Measurements from ENCODE around the gene CDK7. TPM values are rescaled to one million over a fixed set of nuclear protein-coding genes. Genes with fewer than 3 reads are reported as not detected.

Gene CDK7
- total and polyA plus RNA-seq, 4 donors = 6.9 to 15.0 (median 7.9) TPM

- Histone ChIP-seq H3K4me1 (ENCODE audit: control insufficient read depth in 4 of 4, insufficient read depth in 4 of 4, low read length in 3 of 4) (no peaks in the 10 kb centered on the region), H3K9me3 (ENCODE audit: control insufficient read depth in 4 of 4, low read length in 3 of 4) (no peaks in the 10 kb centered on the region), H3K9ac (ENCODE audit: low read depth in 1 of 2, low read length in 2 of 2) (no peak overlapping the region), H3K27ac (ENCODE audit: low read depth in 1 of 2, low read length in 2 of 2) (no peak overlapping the region), H3K27me3 (ENCODE audit: control insufficient read depth in 4 of 4, insufficient read depth in 4 of 4, low read length in 3 of 4) (no peaks in the 10 kb centered on the region), H3K36me3 (ENCODE audit: control insufficient read depth in 4 of 4, insufficient read depth in 3 of 4, low read depth in 1 of 4, low read length in 3 of 4) (peaks cover 3 to 24% (median 22%) of the 10 kb centered on the region in 4 donors), H3K4me3 (ENCODE audit: low read depth in 1 of 3, low read length in 3 of 3) (no peak overlapping the region)
- DNase-seq (ENCODE audit: low spot score) = no peak
- TF ChIP-seq NR2F2 (IDR thresholded peaks at IDR 0.05) = no peak
- no peak for TF ChIP-seq FOXA1 (IDR thresholded peaks at IDR 0.05)
- no peak for TF ChIP-seq FOXA2 (IDR thresholded peaks at IDR 0.05)
- TF ChIP-seq REST (IDR thresholded peaks at IDR 0.05) = no peak
- no peak for TF ChIP-seq ATF3 (IDR thresholded peaks at IDR 0.05)
- TF ChIP-seq, protein P1, sequence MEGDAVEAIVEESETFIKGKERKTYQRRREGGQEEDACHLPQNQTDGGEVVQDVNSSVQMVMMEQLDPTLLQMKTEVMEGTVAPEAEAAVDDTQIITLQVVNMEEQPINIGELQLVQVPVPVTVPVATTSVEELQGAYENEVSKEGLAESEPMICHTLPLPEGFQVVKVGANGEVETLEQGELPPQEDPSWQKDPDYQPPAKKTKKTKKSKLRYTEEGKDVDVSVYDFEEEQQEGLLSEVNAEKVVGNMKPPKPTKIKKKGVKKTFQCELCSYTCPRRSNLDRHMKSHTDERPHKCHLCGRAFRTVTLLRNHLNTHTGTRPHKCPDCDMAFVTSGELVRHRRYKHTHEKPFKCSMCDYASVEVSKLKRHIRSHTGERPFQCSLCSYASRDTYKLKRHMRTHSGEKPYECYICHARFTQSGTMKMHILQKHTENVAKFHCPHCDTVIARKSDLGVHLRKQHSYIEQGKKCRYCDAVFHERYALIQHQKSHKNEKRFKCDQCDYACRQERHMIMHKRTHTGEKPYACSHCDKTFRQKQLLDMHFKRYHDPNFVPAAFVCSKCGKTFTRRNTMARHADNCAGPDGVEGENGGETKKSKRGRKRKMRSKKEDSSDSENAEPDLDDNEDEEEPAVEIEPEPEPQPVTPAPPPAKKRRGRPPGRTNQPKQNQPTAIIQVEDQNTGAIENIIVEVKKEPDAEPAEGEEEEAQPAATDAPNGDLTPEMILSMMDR (IDR thresholded peaks at IDR 0.05; ENCODE audit: low read depth, low read length, missing input control) = no peak
- no peak for TF ChIP-seq RXRA (IDR thresholded peaks at IDR 0.05)
- TF ChIP-seq HNF4A (conservative IDR thresholded peaks at IDR 0.05) = no peak
- WGBS = 99% methylated on average over 5 of the region's 5 CpGs
Measured at GRCh38 chr5:69309380-69309779, 74.7 kb downstream of the CDK7 start.

DNA sequence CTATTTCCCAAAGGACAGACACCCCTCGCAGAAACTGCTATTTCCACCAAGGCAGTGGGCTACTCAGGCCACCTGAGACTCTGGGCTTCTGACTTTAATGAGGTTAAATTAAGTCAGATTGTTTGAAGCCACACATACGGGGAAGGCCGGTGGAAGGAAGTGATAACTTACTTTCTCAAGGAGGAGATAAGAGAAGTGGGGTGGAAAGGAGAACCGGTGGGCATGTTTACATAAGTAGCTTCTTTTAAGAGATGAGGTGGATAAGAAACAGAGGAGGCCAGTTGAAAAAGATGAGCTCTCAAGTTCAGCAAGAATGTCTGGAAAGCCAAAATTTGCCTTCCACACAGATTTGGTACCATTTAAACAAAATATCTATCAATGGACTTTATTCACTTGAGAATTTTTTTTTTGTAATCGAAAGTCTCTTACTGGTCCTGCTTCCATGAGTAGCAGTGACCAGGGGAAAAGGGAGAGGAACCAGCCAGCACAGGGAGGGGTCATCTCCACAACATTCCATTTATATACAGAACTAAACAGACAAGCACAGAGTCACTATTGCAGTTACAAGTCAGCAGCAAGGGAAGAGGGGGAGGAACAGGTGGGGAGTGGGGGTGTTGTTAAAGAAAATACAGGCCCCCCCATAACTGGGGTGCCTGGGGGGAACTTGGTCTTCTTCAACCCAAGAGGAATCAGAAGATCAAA lies 77.9 kb downstream of the CDK7 start:
- no peak for DNase-seq (ENCODE audit: low spot score)
- Histone ChIP-seq H3K4me3 (ENCODE audit: low read depth in 1 of 3, low read length in 3 of 3) (no peak overlapping the region), H3K27ac (ENCODE audit: low read depth in 1 of 2, low read length in 2 of 2) (no peak overlapping the region), H3K9ac (ENCODE audit: low read depth in 1 of 2, low read length in 2 of 2) (no peak overlapping the region), H3K9me3 (ENCODE audit: control insufficient read depth in 4 of 4, low read length in 3 of 4) (no peaks in the 10 kb centered on the region), H3K4me1 (ENCODE audit: control insufficient read depth in 4 of 4, insufficient read depth in 4 of 4, low read length in 3 of 4) (no peaks in the 10 kb centered on the region), H3K27me3 (ENCODE audit: control insufficient read depth in 4 of 4, insufficient read depth in 4 of 4, low read length in 3 of 4) (no peaks in the 10 kb centered on the region), H3K36me3 (ENCODE audit: control insufficient read depth in 4 of 4, insufficient read depth in 3 of 4, low read depth in 1 of 4, low read length in 3 of 4) (peaks cover 3 to 27% (median 23%) of the 10 kb centered on the region in 4 donors)
- 80% methylated on average over 5 of the region's 5 CpGs for WGBS
- TF ChIP-seq TAF1 (conservative IDR thresholded peaks at IDR 0.05) (no peak), FOXA2 (IDR thresholded peaks at IDR 0.05) (no peak), SP1 (IDR thresholded peaks at IDR 0.05) (no peak), RAD21 (IDR thresholded peaks at IDR 0.05) (no peak), ZBTB33 (IDR thresholded peaks at IDR 0.05) (no peak), FOXA1 (IDR thresholded peaks at IDR 0.05) (no peak), ATF3 (IDR thresholded peaks at IDR 0.05) (no peak), NR2F2 (IDR thresholded peaks at IDR 0.05) (no peak), HNF4A (conservative IDR thresholded peaks at IDR 0.05) (no peak), GABPA (IDR thresholded peaks at IDR 0.05 in 1 of 2, conservative IDR thresholded peaks at IDR 0.05 in 1 of 2) (no peak), HNF4G (IDR thresholded peaks at IDR 0.05) (no peak), MAX (IDR thresholded peaks at IDR 0.05) (no peak), YY1 (IDR thresholded peaks at IDR 0.05) (no peak), JUND (IDR thresholded peaks at IDR 0.05) (no peak), EGR1 (IDR thresholded peaks at IDR 0.05; ENCODE audit: low read depth in 2 of 2) (no peak)
- TF ChIP-seq, protein P1 (IDR thresholded peaks at IDR 0.05; ENCODE audit: low read depth, low read length, missing input control) = no peak

Data from liver (tissue), 9 donors.